HCT116 (cell line): ENCODE measurements around the gene S100A13. TPM values are rescaled to one million over a fixed set of nuclear protein-coding genes. Genes with fewer than 3 reads are reported as not detected.

ENCODE experiments used
- ATAC-seq: fragments of 200-7000 bp; cut with Tn5 transposase; 2 replicates; pipeline ENCODE4 v1.9.1; 2020; ENCODE audit warnings: mild to moderate bottlenecking, moderate library complexity
- BruUV-seq: library from RNA; stranded (reverse); fragments of 400-500 nt; replicated peaks from 2 replicates; lab custom pipeline; 2021; lab: Mats Ljungman, UMichigan
- CTCF ChIA-PET: fragments of 300-600 bp; sonication (Branson Sonifier 250); formaldehyde crosslinking; loops from one replicate; lab custom pipeline; 2021; ENCODE audit warnings: antibody characterized with exemption; lab: Charles Lee
- POLR2A ChIA-PET: fragments of 300-600, 350-600 bp; sonication (Branson Sonifier 250); formaldehyde crosslinking; loops from one replicate; lab custom pipeline; 2021; ENCODE audit warnings: antibody characterized with exemption; lab: Charles Lee
- RAD21 ChIA-PET, 2 experiments: fragments of 300-600 bp; sonication (Branson Sonifier 250); formaldehyde crosslinking; loops; one replicate each; lab custom pipeline; 2023; ENCODE audit warnings: low total read pairs in 2 of 2; ENCODE audit not compliant: uncharacterized antibody in 2 of 2, unreplicated experiment in 2 of 2, low non-redundant PET in 1 of 2; lab: Charles Lee
- DNase-seq: peaks from one replicate; pipeline ENCODE4 v3.0.0-alpha.2; 2010; ENCODE audit warnings: low read depth, low spot score
- H2AFZ ChIP-seq: fragments of 200-600 bp; shearing (Covaris generic), sonication (generic); 2 replicates; pipeline ENCODE4 v1.6.1; 2017; ENCODE audit warnings: low read depth, mixed run types, mixed read lengths, antibody characterized with exemption, low read length; ENCODE audit not compliant: poor library complexity, severe bottlenecking
- H3K27ac ChIP-seq: 2 replicates; pipeline ENCODE4 v1.5.1; 2012; ENCODE audit warnings: low read depth, low read length
- H3K27me3 ChIP-seq: fragments of 200-600 bp; sonication (generic); 2 replicates; pipeline ENCODE4 v1.6.1; 2016; ENCODE audit warnings: mixed run types, low read length, mixed read lengths; ENCODE audit not compliant: insufficient read depth
- H3K36me3 ChIP-seq, 2 experiments: fragments of 200-500 bp in 1 of 2; fragments of 200-600 bp in 1 of 2; sonication (Bioruptor generic) in 1 of 2; sonication (generic) in 1 of 2; 2 replicates each; pipeline versions ENCODE4 v1.5.1 to v1.6.1; 2014 to 2016; ENCODE audit warnings: low read length in 2 of 2, inconsistent platforms in 1 of 2, mixed read lengths in 1 of 2, mixed run types in 1 of 2; ENCODE audit not compliant: insufficient read depth in 2 of 2, control insufficient read depth in 1 of 2
- H3K4me1 ChIP-seq, 2 experiments: fragments of 200-600 bp in 1 of 2; sonication (generic) in 1 of 2; 2 replicates each; pipeline versions ENCODE4 v1.5.1 to v1.6.1; 2012 to 2017; ENCODE audit warnings: low read length in 2 of 2, inconsistent platforms in 1 of 2, mild to moderate bottlenecking in 1 of 2, mixed read lengths in 1 of 2, mixed run types in 1 of 2, moderate library complexity in 1 of 2; ENCODE audit not compliant: insufficient read depth in 2 of 2, control insufficient read depth in 1 of 2
- H3K4me2 ChIP-seq: fragments of 200-600 bp; sonication (generic); 2 replicates; pipeline ENCODE4 v1.6.1; 2017; ENCODE audit warnings: mixed run types, low read length, mixed read lengths
- H3K4me3 ChIP-seq, 2 experiments: fragments of 200-600 bp in 1 of 2; sonication (generic) in 1 of 2; replicated peaks in 1 of 2; 2 replicates each; pipeline ENCODE4 v1.5.1; 2011 to 2016; ENCODE audit warnings: low read length in 2 of 2, control low read depth in 1 of 2, low read depth in 1 of 2, mild to moderate bottlenecking in 1 of 2, mixed read lengths in 1 of 2, mixed run types in 1 of 2
- H3K79me2 ChIP-seq: fragments of 200-600 bp; sonication (generic); 2 replicates; pipeline ENCODE4 v1.6.1; 2017; ENCODE audit warnings: mild to moderate bottlenecking, mixed run types, low read length, moderate library complexity, mixed read lengths; ENCODE audit not compliant: insufficient read depth
- H3K9ac ChIP-seq: fragments of 200-600 bp; sonication (generic); 2 replicates; pipeline ENCODE4 v1.6.1; 2016; ENCODE audit warnings: low read length, mixed read lengths
- H3K9me2 ChIP-seq: fragments of 200-600 bp; sonication (generic), shearing (Covaris generic); 2 replicates; pipeline ENCODE4 v1.6.1; 2017; ENCODE audit warnings: mixed run types, mild to moderate bottlenecking, moderate library complexity; ENCODE audit not compliant: insufficient read depth
- H3K9me3 ChIP-seq, 2 experiments: fragments of 200-500 bp in 1 of 2; fragments of 200-600 bp in 1 of 2; sonication (Bioruptor generic) in 1 of 2; sonication (generic) in 1 of 2; 2 replicates each; pipeline ENCODE4 v1.6.1; 2014 to 2017; ENCODE audit warnings: low read length in 2 of 2, mixed read lengths in 2 of 2, inconsistent platforms in 1 of 2, low read depth in 1 of 2, mild to moderate bottlenecking in 1 of 2, mixed run types in 1 of 2, moderate library complexity in 1 of 2; ENCODE audit not compliant: control insufficient read depth in 1 of 2, insufficient read depth in 1 of 2
- H4K20me1 ChIP-seq: fragments of 200-600 bp; sonication (generic), shearing (Covaris generic); 2 replicates; pipeline ENCODE4 v1.6.1; 2017; ENCODE audit warnings: mixed run types, mild to moderate bottlenecking, moderate library complexity; ENCODE audit not compliant: insufficient read depth
- CBX3 ChIP-seq: IDR thresholded peaks from 2 replicates; pipeline ENCODE4 v1.6.1; 2012; ENCODE audit warnings: low read depth
- EGR1 ChIP-seq: IDR thresholded peaks from 2 replicates; pipeline ENCODE4 v1.6.1; 2012; ENCODE audit warnings: low read depth
- ELF1 ChIP-seq: IDR thresholded peaks from 2 replicates; pipeline ENCODE4 v1.6.1; 2012; ENCODE audit warnings: low read depth, borderline replicate concordance
- EZH2 ChIP-seq: fragments of 200-600 bp; sonication (generic); IDR thresholded peaks from 2 replicates; pipeline ENCODE4 v1.6.1; 2017; ENCODE audit warnings: antibody characterized with exemption, mixed run types
- EZH2phosphoT487 ChIP-seq: fragments of 200-600 bp; IDR thresholded peaks from 2 replicates; pipeline ENCODE4 v1.6.1; 2018; ENCODE audit warnings: antibody characterized with exemption, borderline replicate concordance
- FOSL1 ChIP-seq: IDR thresholded peaks from 2 replicates; pipeline ENCODE4 v1.6.1; 2012; ENCODE audit warnings: low read depth
- JUND ChIP-seq: IDR thresholded peaks from 2 replicates; pipeline ENCODE4 v1.6.1; 2012
- POLR2A ChIP-seq: IDR thresholded peaks from 2 replicates; pipeline ENCODE4 v1.7.0; 2011; ENCODE audit warnings: borderline replicate concordance; ENCODE audit not compliant: insufficient read depth, insufficient read length; ENCODE audit errors: extremely low read depth
- POLR2AphosphoS5 ChIP-seq: IDR thresholded peaks from 2 replicates; pipeline ENCODE4 v1.6.1; 2011; ENCODE audit warnings: mild to moderate bottlenecking, low read depth, low read length, moderate library complexity
- SP1 ChIP-seq: IDR thresholded peaks from 2 replicates; pipeline ENCODE4 v1.6.1; 2012; ENCODE audit warnings: low read depth
- YY1 ChIP-seq: IDR thresholded peaks from 2 replicates; pipeline ENCODE4 v1.6.1; 2011; ENCODE audit warnings: low read length, low read depth, moderate library complexity, mild to moderate bottlenecking; ENCODE audit not compliant: insufficient replicate concordance; ENCODE audit errors: extremely low read depth
- ZBTB33 ChIP-seq: IDR thresholded peaks from 2 replicates; pipeline ENCODE4 v1.6.1; 2011; ENCODE audit warnings: mild to moderate bottlenecking, low read length, moderate library complexity; ENCODE audit not compliant: insufficient replicate concordance; ENCODE audit errors: extremely low read depth
- ZFX ChIP-seq: fragments of 450-650 bp; IDR thresholded peaks from 2 replicates; pipeline ENCODE4 v1.6.1; 2017
- intact Hi-C: fragments of 100-400 bp; cut with micrococcal nuclease; formaldehyde crosslinking; loops from 2 replicates; pipeline ENCODE4 v1.10.0; 2022
- total RNA-seq: library from RNA; stranded (reverse); gene quantifications from one replicate; pipeline ENCODE4 v1.2.1, GENCODE V29; 2021; ENCODE audit not compliant: unreplicated experiment
- TF ChIP-seq, protein P1 (sequence below): IDR thresholded peaks from 2 replicates; pipeline ENCODE4 v1.6.1; 2012

Gene S100A13
- total RNA-seq, 1 experiment from 2014 or later: 143 TPM

GRCh38 chr1:153614189-153614900, 13.0 kb downstream of the S100A13 start:
- no peak for DNase-seq
- BruUV-seq: no TSS peak
- intact Hi-C loops: loop anchor here (5.0 kb wide), 1 partner anchor 82 kb away; no protein-coding TSS in a partner anchor
- Histone ChIP-seq H3K36me3 (no peaks in the 10 kb centered on the region), H3K79me2 (peaks cover 56% of the 10 kb centered on the region), H3K4me1 (peaks cover 60 to 83% of the 10 kb centered on the region in 2 experiments), H3K4me3 (0 out of 4 replicates have a peak overlapping the region, but pooled peaks of 1 of the 2 experiments have one; percentile 7), H3K4me2 (peak overlapping the region; percentile 73), H2AFZ (no peak overlapping the region), H3K27ac (peak overlapping the region; percentile 34), H3K27me3 (no peaks in the 10 kb centered on the region), H3K9ac (peak overlapping the region; percentile 5), H3K9me3 (no peaks in the 10 kb centered on the region)
- POLR2A ChIA-PET: interaction anchor here (0.8 to 9.1 kb wide), 9 partner anchors 12 to 98 kb away, joined by 3 to 172 read pairs (median 5); partner anchors contain the start of genes CHTOP, S100A1, S100A13 and S100A4
- RAD21 ChIA-PET: interaction anchor here in 1 of 2 experiments (0.6 kb wide), 1 partner anchor 43 kb away, joined by 8 read pairs; no protein-coding TSS in a partner anchor
- TF ChIP-seq ZFX (no peak), JUND (no peak), SP1 (no peak), YY1 (no peak), POLR2A (no peak), POLR2AphosphoS5 (no peak), EZH2 (no peak), EGR1 (no peak), FOSL1 (no peak), EZH2phosphoT487 (no peak), CBX3 (no peak), ELF1 (no peak), ZBTB33 (no peak)
- TF ChIP-seq, protein P1, sequence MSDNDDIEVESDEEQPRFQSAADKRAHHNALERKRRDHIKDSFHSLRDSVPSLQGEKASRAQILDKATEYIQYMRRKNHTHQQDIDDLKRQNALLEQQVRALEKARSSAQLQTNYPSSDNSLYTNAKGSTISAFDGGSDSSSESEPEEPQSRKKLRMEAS: no peak
- TF ChIP-seq, all 23 proteins: peak for 0
- Histone ChIP-seq H4K20me1 (no peaks in the 10 kb centered on the region), H3K9me2 (no peaks in the 10 kb centered on the region)
- ATAC-seq: no peak
- CTCF ChIA-PET: interaction anchor here (1.2 to 7.7 kb wide), 3 partner anchors 13 to 42 kb away, joined by 4 to 76 read pairs (median 33); partner anchors contain the start of genes S100A1 and S100A13
